Mucosa of descending colon (tissue), 3 donors: ENCODE measurements around the gene DPM2. TPM values are rescaled to one million over a fixed set of nuclear protein-coding genes. Genes with fewer than 3 reads are reported as not detected.

Source experiments
- ATAC-seq: fragments of 200-7000 bp; cut with Tn5 transposase; one replicate; pipeline ENCODE4 v1.9.1; 2020; ENCODE audit warnings: mild to moderate bottlenecking, moderate library complexity
- DNase-seq, 3 donors: peaks; one replicate each; pipeline ENCODE4 v3.0.0-alpha.2; 2020
- H3K36me3 ChIP-seq: fragments of 200-600 bp; one replicate; pipeline ENCODE4 v1.8.0; 2021; ENCODE audit warnings: low read depth, mild to moderate bottlenecking
- H3K4me1 ChIP-seq: fragments of 200-600 bp; one replicate; pipeline ENCODE4 v1.8.0; 2021; ENCODE audit warnings: low read depth, mild to moderate bottlenecking
- H3K4me3 ChIP-seq: fragments of 200-600 bp; one replicate; pipeline ENCODE4 v1.8.0; 2021; ENCODE audit warnings: mild to moderate bottlenecking
- H3K9me3 ChIP-seq: fragments of 200-600 bp; one replicate; pipeline ENCODE4 v1.8.0; 2021; ENCODE audit warnings: mild to moderate bottlenecking
- intact Hi-C, 2 donors: fragments of 100-400 bp; cut with DNase I in 1 of 2; cut with micrococcal nuclease in 1 of 2; formaldehyde crosslinking; loops; one replicate each; pipeline versions ENCODE4 v1.11.0 to v1.11.1; 2022; cut with DNase I, micrococcal nuclease
- total RNA-seq, 3 donors: library from RNA; stranded (reverse); fragmentation: NEBNext Ultra II Directional in 2 of 3; extraction: Animal tissue kit (Norgen Biotek cat#: 25700) in 2 of 3; gene quantifications; one replicate each; pipeline versions ENCODE4 v1.2.1 to v1.2.4, GENCODE V29; 2021 to 2023
- TF ChIP-seq, protein P1 (sequence below): fragments of 200-600 bp; IDR thresholded peaks from one replicate; pipeline ENCODE4 v1.8.0; 2022; ENCODE audit warnings: antibody characterized with exemption, mild to moderate bottlenecking
- donor health status: DM: no; HTN: no; CAD: no; lungs with moderate emphysema.
- donor health status: DM: no; HTN: no; CAD: no.
- donor health status: DM: no; HTN: yes; CAD: no.

Gene DPM2
- total RNA-seq, 3 donors from 2014 or later, result 23.0 to 30.4 (median 29.4) TPM

- Histone ChIP-seq H3K9me3 (no peaks in the 10 kb centered on the region), H3K36me3 (no peaks in the 10 kb centered on the region), H3K4me1 (peaks cover 59% of the 10 kb centered on the region), H3K4me3 (no peak overlapping the region)
- TF ChIP-seq, protein P1, sequence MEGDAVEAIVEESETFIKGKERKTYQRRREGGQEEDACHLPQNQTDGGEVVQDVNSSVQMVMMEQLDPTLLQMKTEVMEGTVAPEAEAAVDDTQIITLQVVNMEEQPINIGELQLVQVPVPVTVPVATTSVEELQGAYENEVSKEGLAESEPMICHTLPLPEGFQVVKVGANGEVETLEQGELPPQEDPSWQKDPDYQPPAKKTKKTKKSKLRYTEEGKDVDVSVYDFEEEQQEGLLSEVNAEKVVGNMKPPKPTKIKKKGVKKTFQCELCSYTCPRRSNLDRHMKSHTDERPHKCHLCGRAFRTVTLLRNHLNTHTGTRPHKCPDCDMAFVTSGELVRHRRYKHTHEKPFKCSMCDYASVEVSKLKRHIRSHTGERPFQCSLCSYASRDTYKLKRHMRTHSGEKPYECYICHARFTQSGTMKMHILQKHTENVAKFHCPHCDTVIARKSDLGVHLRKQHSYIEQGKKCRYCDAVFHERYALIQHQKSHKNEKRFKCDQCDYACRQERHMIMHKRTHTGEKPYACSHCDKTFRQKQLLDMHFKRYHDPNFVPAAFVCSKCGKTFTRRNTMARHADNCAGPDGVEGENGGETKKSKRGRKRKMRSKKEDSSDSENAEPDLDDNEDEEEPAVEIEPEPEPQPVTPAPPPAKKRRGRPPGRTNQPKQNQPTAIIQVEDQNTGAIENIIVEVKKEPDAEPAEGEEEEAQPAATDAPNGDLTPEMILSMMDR, result peak; percentile 76
- peak; percentile 89 to 95 (median 93) for DNase-seq
- peak; percentile 92 for ATAC-seq
- intact Hi-C loops, result loop anchor here in 1 of 2 donors (10.0 kb wide), 1 partner anchor 159 kb away; no protein-coding TSS in a partner anchor
Measured at GRCh38 chr9:127955294-127956015, 17.8 kb upstream of the DPM2 start.

GRCh38 chr9:127954831-127955293, 17.2 kb upstream of the DPM2 start:
- Histone ChIP-seq H3K4me1 (peaks cover 53% of the 10 kb centered on the region), H3K9me3 (no peaks in the 10 kb centered on the region), H3K4me3 (no peak overlapping the region), H3K36me3 (no peaks in the 10 kb centered on the region)
- intact Hi-C loops, result loop anchor here in 1 of 2 donors (10.0 kb wide), 1 partner anchor 160 kb away; no protein-coding TSS in a partner anchor
- ATAC-seq, result no peak
- peak in 1 of 3 donors; percentile 55 for DNase-seq
- TF ChIP-seq, protein P1, result no peak

DNA sequence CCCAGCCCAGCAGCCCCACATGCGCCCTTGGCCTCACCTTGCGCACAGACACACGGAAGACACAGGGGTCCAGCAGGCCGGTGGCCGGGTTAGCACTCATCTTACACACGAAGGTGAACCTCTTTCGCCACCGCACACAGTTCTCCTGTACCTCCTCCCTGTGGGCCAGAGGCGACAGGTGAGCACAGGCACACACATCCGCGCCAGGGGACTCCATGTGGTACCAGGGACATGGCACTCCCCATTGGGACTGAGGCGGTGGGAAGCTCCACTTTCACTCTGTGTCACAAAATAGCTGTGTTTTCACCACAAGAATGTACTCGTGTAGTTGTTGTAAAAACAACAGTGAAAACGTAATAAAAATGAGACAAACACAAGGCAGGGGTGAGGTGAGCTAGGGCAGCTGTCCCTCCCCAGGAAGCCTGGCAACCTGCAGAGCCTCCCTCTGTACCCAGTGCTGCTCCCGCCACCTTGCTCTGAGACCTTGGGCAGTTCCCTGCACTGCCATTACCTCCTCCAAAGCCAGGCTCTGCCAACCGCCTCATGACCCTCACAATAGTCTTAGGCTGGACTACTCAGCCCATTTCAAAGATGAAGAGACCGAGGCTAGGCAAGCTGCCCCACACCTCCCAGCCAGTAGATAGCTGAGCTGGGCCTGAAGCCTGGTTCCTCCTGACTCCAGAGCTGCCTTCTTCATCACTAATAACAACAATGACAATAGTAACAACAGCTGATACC, 16.3 kb upstream of the DPM2 start:
- peak in 1 of 3 donors; percentile 51 for DNase-seq
- Histone ChIP-seq H3K9me3 (no peaks in the 10 kb centered on the region), H3K4me3 (no peak overlapping the region), H3K4me1 (peaks cover 52% of the 10 kb centered on the region), H3K36me3 (no peaks in the 10 kb centered on the region)
- TF ChIP-seq, protein P1, result no peak
- ATAC-seq, result peak; percentile 28
- intact Hi-C loops, result loop anchor here in 1 of 2 donors (10.0 kb wide), 1 partner anchor 161 kb away; no protein-coding TSS in a partner anchor

DNA sequence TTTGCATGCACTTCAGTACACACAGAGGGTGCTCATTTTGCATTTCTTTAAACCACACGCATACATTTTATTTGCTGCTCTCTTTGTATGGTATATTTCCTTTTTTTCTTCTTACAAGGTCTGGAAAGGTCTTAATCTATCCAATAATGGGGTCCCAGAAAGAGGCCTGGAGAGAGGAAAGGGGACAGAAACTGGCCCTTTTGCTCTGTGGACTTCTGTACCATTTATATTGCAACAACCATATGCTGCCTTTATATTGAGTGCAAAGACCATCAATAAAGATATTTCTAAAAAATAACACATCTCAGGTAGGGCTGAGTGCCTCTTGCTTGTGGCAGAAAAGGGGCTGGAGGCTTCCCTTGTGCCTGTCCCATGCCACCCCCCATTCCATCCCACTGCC, 15.5 kb upstream of the DPM2 start:
- ATAC-seq, result no peak
- intact Hi-C loops, result loop anchor here in 1 of 2 donors (10.0 kb wide), 1 partner anchor 162 kb away; no protein-coding TSS in a partner anchor
- peaks cover 52% of the 10 kb centered on the region for H3K4me1 ChIP-seq
- no peak overlapping the region for H3K4me3 ChIP-seq
- no peaks in the 10 kb centered on the region for H3K36me3 ChIP-seq
- H3K9me3 ChIP-seq, result no peaks in the 10 kb centered on the region
- TF ChIP-seq, protein P1, result no peak
- no peak for DNase-seq

- ATAC-seq, result no peak
- peak in 1 of 3 donors; percentile 55 for DNase-seq
- TF ChIP-seq, protein P1, result no peak
- intact Hi-C loops, result loop anchor here in 1 of 2 donors (10.0 kb wide), 1 partner anchor 164 kb away; no protein-coding TSS in a partner anchor
- Histone ChIP-seq H3K36me3 (no peaks in the 10 kb centered on the region), H3K4me3 (no peak overlapping the region), H3K4me1 (peaks cover 33% of the 10 kb centered on the region), H3K9me3 (no peaks in the 10 kb centered on the region)
Measured at GRCh38 chr9:127950513-127951289, 13.0 kb upstream of the DPM2 start.
